KMS-11 (cell line): ENCODE results near the gene DPM3.

Experiments
- H2AFZ ChIP-seq: fragments of 200-600 bp; sonication (generic); 2 replicates; pipeline ENCODE4 v1.6.1; 2016; ENCODE audit warnings: antibody characterized with exemption, mixed run types, low read depth
- H3K27ac ChIP-seq: fragments of 200-600 bp; sonication (generic); 2 replicates; pipeline ENCODE4 v1.6.1; 2016; ENCODE audit warnings: mild to moderate bottlenecking, mixed run types
- H3K27me3 ChIP-seq: fragments of 200-600 bp; sonication (generic); 2 replicates; pipeline ENCODE4 v1.6.1; 2017; ENCODE audit warnings: mild to moderate bottlenecking, low read depth, mixed run types, moderate library complexity; ENCODE audit not compliant: insufficient read depth
- H3K36me3 ChIP-seq: fragments of 200-600 bp; sonication (generic); 2 replicates; pipeline ENCODE4 v1.6.1; 2017; ENCODE audit warnings: mild to moderate bottlenecking, mixed run types; ENCODE audit not compliant: insufficient read depth
- H3K4me1 ChIP-seq: fragments of 200-600 bp; sonication (generic); 2 replicates; pipeline ENCODE4 v1.6.1; 2016; ENCODE audit warnings: mild to moderate bottlenecking, low read depth, mixed run types; ENCODE audit not compliant: poor library complexity, severe bottlenecking
- H3K4me2 ChIP-seq: fragments of 200-600 bp; sonication (generic); 2 replicates; pipeline ENCODE4 v1.7.0; 2016; ENCODE audit warnings: mild to moderate bottlenecking, mixed run types
- H3K4me3 ChIP-seq: fragments of 200-600 bp; sonication (generic); IDR thresholded peaks from 2 replicates; pipeline ENCODE4 v1.6.1; 2017; ENCODE audit warnings: low read depth, low read length, mixed read lengths; ENCODE audit not compliant: insufficient read depth
- H3K79me2 ChIP-seq: fragments of 200-600 bp; sonication (generic); 2 replicates; pipeline ENCODE4 v1.6.1; 2016; ENCODE audit warnings: low read depth, mixed run types; ENCODE audit not compliant: insufficient read depth
- H3K9ac ChIP-seq: fragments of 200-600 bp; sonication (generic); 2 replicates; pipeline ENCODE4 v1.6.1; 2016; ENCODE audit warnings: mild to moderate bottlenecking, mixed run types
- H4K20me1 ChIP-seq: fragments of 200-600 bp; sonication (generic); 2 replicates; pipeline ENCODE4 v1.6.1; 2016; ENCODE audit warnings: mild to moderate bottlenecking, mixed run types; ENCODE audit not compliant: insufficient read depth
- TF ChIP-seq, protein P1 (sequence below): fragments of 200-600 bp; sonication (generic); conservative IDR thresholded peaks from 2 replicates; pipeline ENCODE4 v1.6.1; 2017; ENCODE audit warnings: low read depth, mild to moderate bottlenecking, antibody characterized with exemption, low read length, moderate library complexity, mixed read lengths

The DPM3 gene

GRCh38 chr1:155099331-155099730 lies 41.0 kb downstream of the DPM3 start:
- Histone ChIP-seq H3K9ac (no peak overlapping the region), H2AFZ (no peak overlapping the region), H3K27me3 (peaks cover 8% of the 10 kb centered on the region; the same call in 1 of the 2 replicates), H3K79me2 (no peaks in the 10 kb centered on the region), H3K36me3 (no peaks in the 10 kb centered on the region), H3K4me3 (no peak overlapping the region), H3K27ac (no peak overlapping the region), H4K20me1 (no peaks in the 10 kb centered on the region), H3K4me1 (peaks cover 9% of the 10 kb centered on the region), H3K4me2 (no peak overlapping the region)
- TF ChIP-seq, protein P1, sequence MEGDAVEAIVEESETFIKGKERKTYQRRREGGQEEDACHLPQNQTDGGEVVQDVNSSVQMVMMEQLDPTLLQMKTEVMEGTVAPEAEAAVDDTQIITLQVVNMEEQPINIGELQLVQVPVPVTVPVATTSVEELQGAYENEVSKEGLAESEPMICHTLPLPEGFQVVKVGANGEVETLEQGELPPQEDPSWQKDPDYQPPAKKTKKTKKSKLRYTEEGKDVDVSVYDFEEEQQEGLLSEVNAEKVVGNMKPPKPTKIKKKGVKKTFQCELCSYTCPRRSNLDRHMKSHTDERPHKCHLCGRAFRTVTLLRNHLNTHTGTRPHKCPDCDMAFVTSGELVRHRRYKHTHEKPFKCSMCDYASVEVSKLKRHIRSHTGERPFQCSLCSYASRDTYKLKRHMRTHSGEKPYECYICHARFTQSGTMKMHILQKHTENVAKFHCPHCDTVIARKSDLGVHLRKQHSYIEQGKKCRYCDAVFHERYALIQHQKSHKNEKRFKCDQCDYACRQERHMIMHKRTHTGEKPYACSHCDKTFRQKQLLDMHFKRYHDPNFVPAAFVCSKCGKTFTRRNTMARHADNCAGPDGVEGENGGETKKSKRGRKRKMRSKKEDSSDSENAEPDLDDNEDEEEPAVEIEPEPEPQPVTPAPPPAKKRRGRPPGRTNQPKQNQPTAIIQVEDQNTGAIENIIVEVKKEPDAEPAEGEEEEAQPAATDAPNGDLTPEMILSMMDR: no peak

GRCh38 chr1:155094622-155094948 lies 45.7 kb downstream of the DPM3 start:
- Histone ChIP-seq H3K79me2 (no peaks in the 10 kb centered on the region), H3K27ac (no peak overlapping the region), H2AFZ (peak overlapping the region; percentile 20), H3K4me3 (no peak overlapping the region), H3K4me2 (peak overlapping the region; percentile 7; the same call in 1 of the 2 replicates), H3K9ac (no peak overlapping the region), H3K27me3 (peaks cover 3% of the 10 kb centered on the region; the same call in 1 of the 2 replicates), H3K4me1 (peaks cover 25% of the 10 kb centered on the region), H3K36me3 (no peaks in the 10 kb centered on the region), H4K20me1 (no peaks in the 10 kb centered on the region)
- TF ChIP-seq, protein P1: peak; percentile 30

GRCh38 chr1:155093911-155094621 lies 46.3 kb downstream of the DPM3 start:
- no peak overlapping the region; the same call in 1 of the 2 replicates for H3K27ac ChIP-seq
- no peak overlapping the region for H3K9ac ChIP-seq
- peak overlapping the region; percentile 20 for H2AFZ ChIP-seq
- H3K4me3 ChIP-seq: no peak overlapping the region
- no peaks in the 10 kb centered on the region for H3K79me2 ChIP-seq
- no peaks in the 10 kb centered on the region for H4K20me1 ChIP-seq
- peaks cover 3% of the 10 kb centered on the region; the same call in 1 of the 2 replicates for H3K27me3 ChIP-seq
- H3K4me1 ChIP-seq: peaks cover 25% of the 10 kb centered on the region
- TF ChIP-seq, protein P1: peak; percentile 71
- H3K36me3 ChIP-seq: no peaks in the 10 kb centered on the region
- peak overlapping the region; percentile 7; the same call in 1 of the 2 replicates for H3K4me2 ChIP-seq

GRCh38 chr1:155092641-155093040 lies 47.7 kb downstream of the DPM3 start:
- Histone ChIP-seq H3K79me2 (no peaks in the 10 kb centered on the region), H3K4me3 (no peak overlapping the region), H3K9ac (no peak overlapping the region), H3K4me2 (no peak overlapping the region), H3K27me3 (peaks cover 3% of the 10 kb centered on the region; the same call in 1 of the 2 replicates), H3K36me3 (no peaks in the 10 kb centered on the region), H2AFZ (no peak overlapping the region), H4K20me1 (no peaks in the 10 kb centered on the region), H3K27ac (no peak overlapping the region), H3K4me1 (peaks cover 25% of the 10 kb centered on the region)
- TF ChIP-seq, protein P1: no peak
